Smooth muscle cell (in vitro differentiated cells): Measurements from ENCODE around the gene FBXL15. TPM values are rescaled to one million over a fixed set of nuclear protein-coding genes. Genes with fewer than 3 reads are reported as not detected.

Experiments
- DNase-seq: peaks from one replicate; lab custom pipeline; 2025; ENCODE audit not compliant: unreplicated experiment; lab: John Stamatoyannopoulos, UW
- H2AFZ ChIP-seq: fragments of 200-600 bp; sonication (generic); 2 replicates; pipeline ENCODE4 v1.6.0; 2016; ENCODE audit warnings: antibody characterized with exemption, low read depth, mild to moderate bottlenecking
- H3F3A ChIP-seq: fragments of 200-600 bp; sonication (generic); 2 replicates; pipeline ENCODE4 v1.6.0; 2017; ENCODE audit warnings: antibody characterized with exemption, low read depth
- H3K27ac ChIP-seq: fragments of 200-600 bp; sonication (generic); 2 replicates; pipeline ENCODE4 v1.5.1; 2016; ENCODE audit warnings: low read depth, mild to moderate bottlenecking
- H3K27me3 ChIP-seq: fragments of 200-600 bp; sonication (generic); 2 replicates; pipeline ENCODE4 v1.6.1; 2016; ENCODE audit warnings: low read depth, mild to moderate bottlenecking
- H3K36me3 ChIP-seq: fragments of 200-600 bp; sonication (generic); 2 replicates; pipeline ENCODE4 v1.5.1; 2016; ENCODE audit warnings: low read depth
- H3K4me1 ChIP-seq: fragments of 200-600 bp; sonication (generic); 2 replicates; pipeline ENCODE4 v1.5.1; 2016; ENCODE audit warnings: low read depth
- H3K4me2 ChIP-seq: fragments of 200-600 bp; sonication (generic); 2 replicates; pipeline ENCODE4 v1.6.0; 2016; ENCODE audit warnings: mild to moderate bottlenecking
- H3K4me3 ChIP-seq: fragments of 200-600 bp; sonication (generic); 2 replicates; pipeline ENCODE4 v1.5.1; 2016; ENCODE audit warnings: mild to moderate bottlenecking
- H3K79me2 ChIP-seq: fragments of 200-600 bp; sonication (generic); 2 replicates; pipeline ENCODE4 v1.6.0; 2016; ENCODE audit warnings: low read depth, mild to moderate bottlenecking
- H3K9ac ChIP-seq: fragments of 200-600 bp; sonication (generic); 2 replicates; pipeline ENCODE4 v1.6.0; 2016; ENCODE audit warnings: low read depth
- H3K9me3 ChIP-seq: fragments of 200-600 bp; sonication (generic); replicated peaks from 2 replicates; pipeline ENCODE4 v1.5.1; 2016; ENCODE audit warnings: low read depth
- H4K20me1 ChIP-seq: fragments of 200-600 bp; sonication (generic); 2 replicates; pipeline ENCODE4 v1.6.0; 2016; ENCODE audit warnings: low read depth
- CTCF ChIP-seq: fragments of 200-600 bp; sonication (generic); IDR thresholded peaks from 2 replicates; pipeline ENCODE4 v1.5.1; 2017; ENCODE audit warnings: borderline replicate concordance, mild to moderate bottlenecking, antibody characterized with exemption; ENCODE audit not compliant: insufficient read depth, poor library complexity, severe bottlenecking
- WGBS: methylation state at CpG from one replicate; pipeline ENCODE4 v1.1.7; 2016; ENCODE audit warnings: low lambda C conversion rate; 5-methylcytosine and 5-hydroxymethylcytosine counted together
- polyA plus RNA-seq: library from polyadenylated mRNA; unstranded; fragments of >200 nt; fragmentation: Nextera tagmentation; extraction: Ambion mirVana; gene quantifications from 2 replicates; pipeline ENCODE4 v1.2.1, GENCODE V29; 2016
- total RNA-seq: library from RNA; depleted of rRNA; stranded (reverse); fragments of >200 nt; gene quantifications from 2 replicates; pipeline ENCODE4 v1.2.3, GENCODE V29; 2014

Gene FBXL15
- total and polyA plus RNA-seq, 2 experiments from 2014 or later: 8.2 to 29.0 TPM

- WGBS: 61% methylated on average over 18 of the region's 18 CpGs
- H3K79me2 ChIP-seq: peaks cover 2% of the 10 kb centered on the region
- H3K27me3 ChIP-seq: no peaks in the 10 kb centered on the region
- peaks cover 2% of the 10 kb centered on the region for H4K20me1 ChIP-seq
- no peak overlapping the region for H3K4me3 ChIP-seq
- DNase-seq: no peak
- no peaks in the 10 kb centered on the region for H3K9me3 ChIP-seq
- no peaks in the 10 kb centered on the region for H3K36me3 ChIP-seq
- no peak overlapping the region for H3K4me2 ChIP-seq
- H3K4me1 ChIP-seq: no peaks in the 10 kb centered on the region
- H3F3A ChIP-seq: no peaks in the 10 kb centered on the region
- no peak overlapping the region for H3K9ac ChIP-seq
- TF ChIP-seq CTCF: no peak
- peak overlapping the region; percentile 69 for H3K27ac ChIP-seq
- no peak overlapping the region for H2AFZ ChIP-seq
Observed at GRCh38 chr10:102401735-102402511, 18.7 kb upstream of the FBXL15 start.

DNA sequence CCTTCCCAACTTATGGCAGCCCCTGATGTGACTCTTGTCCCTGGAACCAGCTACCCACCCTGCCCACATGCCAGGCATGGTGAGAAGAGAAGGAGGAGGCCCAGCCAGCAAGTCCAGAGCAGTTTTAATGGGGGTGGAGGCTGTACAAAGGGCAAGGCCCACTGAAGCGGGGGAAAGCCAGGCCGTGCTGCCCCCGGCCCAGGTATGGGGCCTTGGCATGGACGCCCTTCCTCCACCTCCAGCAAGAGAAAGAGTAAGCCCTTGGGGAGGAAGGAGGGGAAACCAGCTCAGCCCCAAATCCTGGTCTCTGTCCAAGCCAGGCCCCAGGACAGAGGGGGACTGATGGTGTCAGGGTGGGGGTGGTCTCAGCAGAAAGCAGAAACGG, 18.1 kb upstream of the FBXL15 start:
- H3K27ac ChIP-seq: peak overlapping the region; percentile 69
- WGBS: 100% methylated on average over 1 of the region's 5 CpGs
- H3K9me3 ChIP-seq: no peaks in the 10 kb centered on the region
- no peak overlapping the region for H3K4me2 ChIP-seq
- H3K79me2 ChIP-seq: no peaks in the 10 kb centered on the region
- no peaks in the 10 kb centered on the region for H3F3A ChIP-seq
- peaks cover 3% of the 10 kb centered on the region for H4K20me1 ChIP-seq
- no peak overlapping the region for H2AFZ ChIP-seq
- H3K4me3 ChIP-seq: no peak overlapping the region
- no peak overlapping the region for H3K9ac ChIP-seq
- no peak for DNase-seq
- no peaks in the 10 kb centered on the region for H3K36me3 ChIP-seq
- TF ChIP-seq CTCF: no peak
- H3K4me1 ChIP-seq: no peaks in the 10 kb centered on the region
- H3K27me3 ChIP-seq: no peaks in the 10 kb centered on the region

- 91% methylated on average over 11 of the region's 13 CpGs for WGBS
- Histone ChIP-seq H3K4me3 (no peak overlapping the region), H3K4me1 (no peaks in the 10 kb centered on the region), H4K20me1 (peaks cover 8% of the 10 kb centered on the region), H3K4me2 (no peak overlapping the region), H2AFZ (no peak overlapping the region), H3K9me3 (no peaks in the 10 kb centered on the region), H3K36me3 (no peaks in the 10 kb centered on the region), H3K27me3 (no peaks in the 10 kb centered on the region), H3K9ac (no peak overlapping the region), H3K79me2 (no peaks in the 10 kb centered on the region), H3F3A (no peaks in the 10 kb centered on the region), H3K27ac (no peak overlapping the region)
- no peak for DNase-seq
- TF ChIP-seq CTCF: no peak
Observed at GRCh38 chr10:102403115-102403514, 17.5 kb upstream of the FBXL15 start.
